Right kidney (tissue), 1 donor: ENCODE measurements around the gene CASK.
"Not testable (repeated sequence)": the region's sequence is repeated elsewhere in the genome, so short reads cannot be mapped to it uniquely, and the experiment has no call there.

Source experiments
- DNase-seq: peaks from one replicate; pipeline ENCODE4 v3.0.0-alpha.2; 2016

The CASK gene

GRCh38 chrX:41692162-41692749, 231.1 kb downstream of the CASK start:
- DNase-seq = no peak

GRCh38 chrX:41689711-41690110, 233.6 kb downstream of the CASK start:
- no peak for DNase-seq

GRCh38 chrX:41688835-41689234, 234.5 kb downstream of the CASK start, which contains the start of gene GPR34:
TSS of gene GPR34 (plus strand) at chrX:41688973. CDS start at chrX:41695634, 6,661 bp downstream.
- DNase-seq = no peak

GRCh38 chrX:41688156-41688555, 235.2 kb downstream of the CASK start:
- DNase-seq = no peak

GRCh38 chrX:41686788-41687187, 236.6 kb downstream of the CASK start:
- DNase-seq = no peak

- no peak for DNase-seq
These were observed 238.4 kb downstream of the CASK start for GRCh38 chrX:41684940-41685339.

GRCh38 chrX:41684138-41684537, 239.2 kb downstream of the CASK start:
- no peak for DNase-seq

- no peak for DNase-seq
These were observed 245.9 kb downstream of the CASK start for GRCh38 chrX:41677183-41678060.

GRCh38 chrX:41676361-41676760, 247.0 kb downstream of the CASK start:
- not testable (repeated sequence) for DNase-seq

GRCh38 chrX:41672643-41673042, 250.7 kb downstream of the CASK start:
- no peak for DNase-seq

- DNase-seq = no peak
These were observed 252.3 kb downstream of the CASK start for GRCh38 chrX:41671082-41671481.

GRCh38 chrX:41670112-41670511, 253.2 kb downstream of the CASK start:
- DNase-seq = no peak

GRCh38 chrX:41667631-41668030, 255.7 kb downstream of the CASK start:
- no peak for DNase-seq

- no peak for DNase-seq
These were observed 257.1 kb downstream of the CASK start for GRCh38 chrX:41666251-41666650.

- no peak for DNase-seq
These were observed 257.7 kb downstream of the CASK start for GRCh38 chrX:41665686-41666085.

- no peak for DNase-seq
These were observed 258.4 kb downstream of the CASK start for GRCh38 chrX:41664908-41665307.

- no peak for DNase-seq
These were observed 258.9 kb downstream of the CASK start for GRCh38 chrX:41664375-41664901.

- DNase-seq = no peak
These were observed 261.8 kb downstream of the CASK start for GRCh38 chrX:41661366-41662095.

GRCh38 chrX:41655631-41656030, 267.7 kb downstream of the CASK start:
- DNase-seq = no peak

GRCh38 chrX:41655101-41655500, 268.3 kb downstream of the CASK start:
- DNase-seq = no peak

- no peak for DNase-seq
These were observed 270.2 kb downstream of the CASK start for GRCh38 chrX:41653125-41653524.

GRCh38 chrX:41646201-41646600, 277.2 kb downstream of the CASK start:
- DNase-seq = not testable (repeated sequence)

GRCh38 chrX:41634284-41634683, 289.1 kb downstream of the CASK start:
- DNase-seq = no peak
